Neural progenitor cell (in vitro differentiated cells): ENCODE data around the gene SHANK3.

Source experiments
- CTCF ChIP-seq: fragments of 200-600 bp; sonication (generic); IDR thresholded peaks from 2 replicates; pipeline ENCODE4 v1.5.1; 2017; ENCODE audit warnings: antibody characterized with exemption, mild to moderate bottlenecking
- EZH2 ChIP-seq: fragments of 200-600 bp; sonication (generic); IDR thresholded peaks from 2 replicates; pipeline ENCODE4 v1.6.1; 2017; ENCODE audit warnings: antibody characterized with exemption, mild to moderate bottlenecking, moderate library complexity
- EZH2phosphoT487 ChIP-seq: fragments of 200-600 bp; sonication (generic); IDR thresholded peaks from 2 replicates; pipeline ENCODE4 v1.6.1; 2017; ENCODE audit warnings: antibody characterized with exemption

DNA sequence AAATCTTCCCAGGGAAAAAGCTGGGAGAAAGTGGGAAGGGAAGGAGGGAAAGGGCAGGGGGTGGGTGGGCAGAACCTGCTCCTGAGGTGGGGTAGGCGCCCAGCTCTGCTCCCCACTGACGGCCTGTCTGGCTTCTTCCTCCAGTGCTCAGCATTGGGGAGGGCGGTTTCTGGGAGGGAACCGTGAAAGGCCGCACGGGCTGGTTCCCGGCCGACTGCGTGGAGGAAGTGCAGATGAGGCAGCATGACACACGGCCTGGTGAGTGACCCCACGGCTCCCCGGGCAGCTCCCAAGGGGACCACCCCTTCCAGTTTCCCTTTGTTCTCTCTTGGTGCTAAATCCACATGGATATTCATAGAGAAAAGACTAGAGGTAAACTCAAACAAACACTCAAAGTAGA lies 25.9 kb downstream of the SHANK3 start:
- TF ChIP-seq CTCF, result no peak
- TF ChIP-seq EZH2phosphoT487, result no peak
- no peak for TF ChIP-seq EZH2
